GM23338 (cell line): ENCODE results near the gene HHIP. TPM values are rescaled to one million over a fixed set of nuclear protein-coding genes. Genes with fewer than 3 reads are reported as not detected.

Source experiments
- ATAC-seq: fragments of 200-7000 bp; cut with Tn5 transposase; 3 replicates; pipeline ENCODE4 v1.9.1; 2020
- DNase-seq: peaks from one replicate; pipeline ENCODE4 v3.0.0-alpha.2; 2015; ENCODE audit warnings: low spot score
- H2AFZ ChIP-seq: fragments of 200-600 bp; sonication (generic); 2 replicates; pipeline ENCODE4 v1.8.0; 2016; ENCODE audit warnings: antibody characterized with exemption, mild to moderate bottlenecking, moderate library complexity
- H3F3A ChIP-seq: fragments of 200-600 bp; sonication (generic); replicated peaks from 2 replicates; pipeline ENCODE4 v1.8.0; 2017; ENCODE audit warnings: antibody characterized with exemption, mixed run types, low read depth
- H3K27ac ChIP-seq: fragments of 200-600 bp; sonication (generic); 2 replicates; pipeline ENCODE4 v1.6.1; 2016; ENCODE audit warnings: low read depth
- H3K27me3 ChIP-seq: fragments of 200-600 bp; sonication (generic); 2 replicates; pipeline ENCODE4 v1.8.0; 2016; ENCODE audit warnings: mild to moderate bottlenecking, mixed run types, moderate library complexity; ENCODE audit not compliant: insufficient read depth
- H3K36me3 ChIP-seq: fragments of 200-600 bp; sonication (generic); 2 replicates; pipeline ENCODE4 v1.8.0; 2016; ENCODE audit warnings: mild to moderate bottlenecking; ENCODE audit not compliant: insufficient read depth
- H3K4me1 ChIP-seq: fragments of 200-600 bp; sonication (generic); 2 replicates; pipeline ENCODE4 v1.8.0; 2016; ENCODE audit warnings: mild to moderate bottlenecking, moderate library complexity; ENCODE audit not compliant: insufficient read depth
- H3K4me2 ChIP-seq: fragments of 200-600 bp; sonication (generic); 2 replicates; pipeline ENCODE4 v1.7.1; 2017; ENCODE audit warnings: mixed run types
- H3K4me3 ChIP-seq: fragments of 200-600 bp; sonication (generic); 2 replicates; pipeline ENCODE4 v1.6.1; 2016; ENCODE audit warnings: mixed run types
- H3K79me2 ChIP-seq: fragments of 200-600 bp; sonication (generic); replicated peaks from 2 replicates; pipeline ENCODE4 v1.8.0; 2017; ENCODE audit warnings: mild to moderate bottlenecking; ENCODE audit not compliant: insufficient read depth
- H3K9me2 ChIP-seq: fragments of 200-600 bp; sonication (generic); 2 replicates; pipeline ENCODE4 v1.8.0; 2017; ENCODE audit not compliant: insufficient read depth
- H4K20me1 ChIP-seq: fragments of 200-600 bp; sonication (generic); replicated peaks from 2 replicates; pipeline ENCODE4 v1.8.0; 2017; ENCODE audit warnings: mild to moderate bottlenecking; ENCODE audit not compliant: insufficient read depth
- H3K27ac Mint-ChIP-seq: 2 replicates; pipeline ENCODE4 v1.8.0; 2020; ENCODE audit warnings: inconsistent platforms, mild to moderate bottlenecking, moderate library complexity, mixed read lengths
- H3K27me3 Mint-ChIP-seq: 3 replicates; pipeline ENCODE4 v1.8.0; 2022; ENCODE audit warnings: low read depth, mild to moderate bottlenecking, moderate library complexity, mixed read lengths, inconsistent platforms; ENCODE audit not compliant: insufficient read depth, poor library complexity
- H3K36me3 Mint-ChIP-seq: 3 replicates; pipeline ENCODE4 v1.8.0; 2021; ENCODE audit warnings: low read depth, mild to moderate bottlenecking, inconsistent platforms, moderate library complexity, mixed read lengths
- H3K4me1 Mint-ChIP-seq: 3 replicates; pipeline ENCODE4 v1.8.0; 2020; ENCODE audit warnings: mild to moderate bottlenecking, inconsistent platforms, mixed read lengths
- H3K4me3 Mint-ChIP-seq: 3 replicates; pipeline ENCODE4 v1.8.0; 2021; ENCODE audit warnings: moderate library complexity, mild to moderate bottlenecking, inconsistent platforms, mixed read lengths
- H3K9me3 Mint-ChIP-seq: 3 replicates; pipeline ENCODE4 v1.8.0; 2020; ENCODE audit warnings: moderate library complexity, mild to moderate bottlenecking, inconsistent platforms, mixed read lengths
- CREB1 ChIP-seq: fragments of 250-450 bp; sonication (Bioruptor Pico); IDR thresholded peaks from 2 replicates; pipeline ENCODE4 v1.5.0; 2020; ENCODE audit warnings: low read depth, mild to moderate bottlenecking, moderate library complexity
- CTCF ChIP-seq, 2 experiments: fragments of 200-600 bp in 1 of 2; sonication (generic) in 1 of 2; conservative IDR thresholded peaks; 2 replicates each; pipeline versions ENCODE4 v1.5.1 to v1.6.1; 2016 to 2017; ENCODE audit warnings: antibody characterized with exemption in 2 of 2, low read depth in 2 of 2, mild to moderate bottlenecking in 2 of 2, moderate library complexity in 1 of 2
- ETS1 ChIP-seq: IDR thresholded peaks from 2 replicates; pipeline ENCODE4 v1.6.1; 2016; ENCODE audit warnings: antibody characterized with exemption
- EZH2 ChIP-seq: fragments of 200-600 bp; sonication (generic); IDR thresholded peaks from one replicate; pipeline ENCODE4 v1.8.0; 2017; ENCODE audit warnings: antibody characterized with exemption, mild to moderate bottlenecking, low read depth; ENCODE audit not compliant: unreplicated experiment
- EZH2phosphoT487 ChIP-seq: fragments of 200-600 bp; sonication (generic); IDR thresholded peaks from one replicate; pipeline ENCODE4 v1.8.1; 2018; ENCODE audit warnings: antibody characterized with exemption; ENCODE audit not compliant: unreplicated experiment
- JUNB ChIP-seq: IDR thresholded peaks from one replicate; pipeline ENCODE4 v1.6.1; 2016; ENCODE audit warnings: antibody characterized with exemption; ENCODE audit not compliant: unreplicated experiment
- NANOG ChIP-seq: IDR thresholded peaks from 2 replicates; pipeline ENCODE4 v1.6.1; 2016; ENCODE audit warnings: antibody characterized with exemption, borderline replicate concordance
- POLR2AphosphoS5 ChIP-seq: IDR thresholded peaks from 2 replicates; pipeline ENCODE4 v1.6.1; 2016; ENCODE audit warnings: antibody characterized with exemption, low read depth
- REST ChIP-seq: IDR thresholded peaks from one replicate; pipeline ENCODE4 v1.6.1; 2018; ENCODE audit warnings: antibody characterized with exemption; ENCODE audit not compliant: unreplicated experiment
- STAT1 ChIP-seq: IDR thresholded peaks from one replicate; pipeline ENCODE4 v1.6.1; 2016; ENCODE audit warnings: antibody characterized with exemption; ENCODE audit not compliant: unreplicated experiment
- ZNF114 ChIP-seq: fragments of 250-450 bp; sonication (Bioruptor Pico); IDR thresholded peaks from 2 replicates; pipeline ENCODE4 v1.5.0; 2020; ENCODE audit warnings: mild to moderate bottlenecking, moderate library complexity
- ZNF331 ChIP-seq: fragments of 250-450 bp; sonication (Bioruptor Pico); IDR thresholded peaks from 2 replicates; pipeline ENCODE4 v1.5.0; 2020; ENCODE audit warnings: low read depth, mild to moderate bottlenecking, moderate library complexity
- ZNF462 ChIP-seq: fragments of 250-450 bp; sonication (Bioruptor Pico); IDR thresholded peaks from 2 replicates; pipeline ENCODE4 v1.5.0; 2020; ENCODE audit warnings: mild to moderate bottlenecking, moderate library complexity
- polyA plus RNA-seq: library from polyadenylated mRNA; unstranded; fragments of >200 nt; fragmentation: Nextera tagmentation; extraction: Ambion mirVana; gene quantifications from 2 replicates; pipeline ENCODE4 v1.2.1, GENCODE V29; 2016
- total RNA-seq: library from RNA; depleted of rRNA; stranded (reverse); fragments of >200 nt; shearing (Covaris generic); gene quantifications from 2 replicates; pipeline ENCODE4 v1.2.3, GENCODE V29; 2014

HHIP gene
- total and polyA plus RNA-seq, 2 experiments from 2014 or later = 2.5 to 4.2 TPM

GRCh38 chr4:144740316-144740715 is 94.4 kb downstream of the HHIP start:
- Histone ChIP-seq H3K36me3 (no peaks in the 10 kb centered on the region), H3K4me1 (no peaks in the 10 kb centered on the region), H3K9me2 (no peaks in the 10 kb centered on the region), H3K79me2 (no peaks in the 10 kb centered on the region), H2AFZ (no peak overlapping the region), H3K27me3 (no peaks in the 10 kb centered on the region), H3F3A (no peaks in the 10 kb centered on the region), H3K4me2 (no peak overlapping the region), H4K20me1 (no peaks in the 10 kb centered on the region), H3K27ac (no peak overlapping the region), H3K4me3 (no peak overlapping the region)
- ATAC-seq = no peak
- H3K36me3 Mint-ChIP-seq = no peaks in the 10 kb centered on the region
- H3K27ac Mint-ChIP-seq = no peak overlapping the region
- H3K4me1 Mint-ChIP-seq = no peaks in the 10 kb centered on the region
- H3K4me3 Mint-ChIP-seq = no peak overlapping the region
- H3K27me3 Mint-ChIP-seq = peaks cover 2% of the 10 kb centered on the region
- no peaks in the 10 kb centered on the region for H3K9me3 Mint-ChIP-seq
- no peak for TF ChIP-seq NANOG
- no peak for TF ChIP-seq CREB1 (CRISPR knock-in tag)
- TF ChIP-seq JUNB = no peak
- no peak for TF ChIP-seq STAT1
- TF ChIP-seq CTCF (conservative IDR thresholded peaks at IDR 0.05; ENCODE audit: low read depth in 2 of 2) = no peak
- TF ChIP-seq EZH2phosphoT487 = no peak
- no peak for TF ChIP-seq ETS1
- TF ChIP-seq ZNF331 (CRISPR knock-in tag) = no peak
- no peak for TF ChIP-seq ZNF462 (CRISPR knock-in tag)
- TF ChIP-seq POLR2AphosphoS5 = no peak
- no peak for TF ChIP-seq EZH2
- no peak for TF ChIP-seq REST
- no peak for TF ChIP-seq ZNF114
- DNase-seq = no peak
